ENCODE results near the gene KIRREL3. TPM values are rescaled to one million over a fixed set of nuclear protein-coding genes. Genes with fewer than 3 reads are reported as not detected.

The KIRREL3 gene
- total and polyA plus RNA-seq, 2 of the 4 experiments (the other 2 are of a cell fraction), result 10.9 to 15.9 TPM

GRCh38 chr11:126410649-126411048 lies 589.9 kb downstream of the KIRREL3 start:
- intact Hi-C loops (cut with micrococcal nuclease), result no loop called here

More at GRCh38 chr11:126410649-126411048, 589.9 kb downstream of the KIRREL3 start:
- no peak overlapping the region for H2BK120ac ChIP-seq (ENCODE audit: low read depth, low read length)
- no peak overlapping the region for H4K5ac ChIP-seq (ENCODE audit: low read depth, low read length)
- H4K91ac ChIP-seq (ENCODE audit: insufficient read depth, low read depth, low read length), result no peak overlapping the region
- H3K18ac ChIP-seq (ENCODE audit: low read depth, low read length), result no peak overlapping the region
- no peak overlapping the region for H2BK20ac ChIP-seq (ENCODE audit: low read depth, low read length)
- no peak overlapping the region for H3K27ac ChIP-seq (ENCODE audit: insufficient read depth, low read length)
- POLR2A ChIA-PET (ENCODE audit: unreplicated experiment), result no interaction called here
- H3K27me3 ChIP-seq (ENCODE audit: control insufficient read depth, insufficient read depth, low read length), result no peaks in the 10 kb centered on the region
- no peak overlapping the region for H3K4me2 ChIP-seq (ENCODE audit: low read depth, low read length)
- H2AK9ac ChIP-seq (replicated peaks; ENCODE audit: low read depth, low read length, poor library complexity), result no peak overlapping the region
- peaks cover 10% of the 10 kb centered on the region; the same call in 1 of the 2 replicates for H3K4me1 ChIP-seq (ENCODE audit: control insufficient read depth, insufficient read depth, low read length)
- H3K14ac ChIP-seq (replicated peaks; ENCODE audit: low read depth, low read length), result no peak overlapping the region
- no peaks in the 10 kb centered on the region for H3K9me3 ChIP-seq (ENCODE audit: control insufficient read depth, insufficient read depth, low read length)
- no TSS peak for BruUV-seq (replicated peaks)
- in situ Hi-C loops (cut with MboI; ENCODE audit: low sequenced_read_pairs), result loop anchor here (10.0 kb wide), 1 partner anchor 96 kb away; no protein-coding TSS in a partner anchor
- CTCF ChIA-PET, result no interaction called here
- H3K36me3 ChIP-seq (ENCODE audit: control insufficient read depth, insufficient read depth, low read length), result peaks cover 19% of the 10 kb centered on the region; the same call in 1 of the 2 replicates
- TF ChIP-seq RCOR1 (IDR thresholded peaks at IDR 0.05; ENCODE audit: insufficient replicate concordance, low read length), result no peak
- TF ChIP-seq CTCF (conservative IDR thresholded peaks at IDR 0.05; ENCODE audit: low read depth, low read length), result no peak
- no peak for TF ChIP-seq MAZ (IDR thresholded peaks at IDR 0.05; ENCODE audit: borderline replicate concordance, low read depth, low read length)
- no peak for TF ChIP-seq FOS (IDR thresholded peaks at IDR 0.05; ENCODE audit: low read depth, low read length)
- no peak for TF ChIP-seq USF2 (IDR thresholded peaks at IDR 0.05; ENCODE audit: low read depth, low read length)
- H2AK5ac ChIP-seq (ENCODE audit: low read depth, low read length), result no peak overlapping the region
- H2BK15ac ChIP-seq (ENCODE audit: low read depth, low read length), result no peak overlapping the region
- dilution Hi-C loops (cut with HindIII; ENCODE audit: low sequenced_read_pairs, unreplicated experiment), result no loop called here
- H4K8ac ChIP-seq (ENCODE audit: low read depth in 2 of 2, low read length in 2 of 2), result no peak overlapping the region
- DNase-seq (peak; percentile 22), ATAC-seq (ENCODE audit: low read depth) (peak; percentile 80)
- H3K23ac ChIP-seq (ENCODE audit: low read depth, low read length), result no peak overlapping the region; the same call in 1 of the 2 replicates
- H3K4me3 ChIP-seq (ENCODE audit: insufficient read depth, low read depth, low read length), result no peak overlapping the region
- no peak overlapping the region for H3K9ac ChIP-seq (ENCODE audit: low read depth, low read length)
- H3K56ac ChIP-seq (ENCODE audit: extremely low read depth, insufficient read depth, low read length), result no peak overlapping the region
- H3K4ac ChIP-seq (ENCODE audit: low read depth, low read length), result no peak overlapping the region
- no peak overlapping the region for H2AFZ ChIP-seq (replicated peaks; ENCODE audit: low read length, poor library complexity)
- no peaks in the 10 kb centered on the region; the same call in 1 of the 2 replicates for H4K20me1 ChIP-seq (ENCODE audit: insufficient read depth, low read length)
- 66% methylated on average over 2 of the region's 6 CpGs; no CpG with 5 or more reads in 1 of the 2 experiments for whole genome bisulfite sequencing, 2 experiments (ENCODE audit: extremely low coverage in 2 of 2, insufficient read length in 1 of 2)
- H3K79me1 ChIP-seq (ENCODE audit: low read depth in 1 of 2, low read length in 2 of 2), result no peaks in the 10 kb centered on the region; a peak in 1 of 4 replicates
- peaks cover 6% of the 10 kb centered on the region for H3K9me1 ChIP-seq (ENCODE audit: insufficient read depth, low read length)
- no peak overlapping the region for H2BK5ac ChIP-seq (ENCODE audit: low read depth, low read length, poor library complexity, severe bottlenecking)

All from IMR-90 (cell line).